ENCODE results near the gene RETREG1.

DNA sequence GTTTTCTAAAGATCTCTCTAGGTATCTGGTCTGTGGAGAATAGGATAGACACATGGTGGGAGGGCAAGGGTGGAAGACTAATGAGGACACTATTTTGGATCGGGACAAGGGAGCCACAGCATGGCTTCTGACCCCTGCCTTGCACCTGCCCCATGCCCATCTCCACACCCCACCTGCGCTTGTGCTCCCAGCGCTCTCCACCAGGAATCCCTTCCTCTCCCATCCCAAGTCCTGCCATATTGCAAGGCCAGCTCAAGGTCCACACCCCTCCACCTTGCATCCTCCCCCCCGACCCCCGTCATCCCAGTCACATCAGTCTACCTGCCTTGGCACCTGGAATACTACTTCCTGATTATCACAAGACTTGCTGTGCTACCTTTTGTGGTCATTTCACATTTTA lies 44.2 kb upstream of the RETREG1 start:
- TF ChIP-seq, protein P1, sequence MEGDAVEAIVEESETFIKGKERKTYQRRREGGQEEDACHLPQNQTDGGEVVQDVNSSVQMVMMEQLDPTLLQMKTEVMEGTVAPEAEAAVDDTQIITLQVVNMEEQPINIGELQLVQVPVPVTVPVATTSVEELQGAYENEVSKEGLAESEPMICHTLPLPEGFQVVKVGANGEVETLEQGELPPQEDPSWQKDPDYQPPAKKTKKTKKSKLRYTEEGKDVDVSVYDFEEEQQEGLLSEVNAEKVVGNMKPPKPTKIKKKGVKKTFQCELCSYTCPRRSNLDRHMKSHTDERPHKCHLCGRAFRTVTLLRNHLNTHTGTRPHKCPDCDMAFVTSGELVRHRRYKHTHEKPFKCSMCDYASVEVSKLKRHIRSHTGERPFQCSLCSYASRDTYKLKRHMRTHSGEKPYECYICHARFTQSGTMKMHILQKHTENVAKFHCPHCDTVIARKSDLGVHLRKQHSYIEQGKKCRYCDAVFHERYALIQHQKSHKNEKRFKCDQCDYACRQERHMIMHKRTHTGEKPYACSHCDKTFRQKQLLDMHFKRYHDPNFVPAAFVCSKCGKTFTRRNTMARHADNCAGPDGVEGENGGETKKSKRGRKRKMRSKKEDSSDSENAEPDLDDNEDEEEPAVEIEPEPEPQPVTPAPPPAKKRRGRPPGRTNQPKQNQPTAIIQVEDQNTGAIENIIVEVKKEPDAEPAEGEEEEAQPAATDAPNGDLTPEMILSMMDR (IDR thresholded peaks at IDR 0.05), result no peak
- TF ChIP-seq EZH2phosphoT487 (IDR thresholded peaks at IDR 0.05), result no peak
- no peak for TF ChIP-seq EZH2 (IDR thresholded peaks at IDR 0.05)

Measured in neural progenitor cell (in vitro differentiated cells).